D721Med (cell line): ENCODE data around the gene PLXNA1.

Source experiments
- DNase-seq: peaks from one replicate; pipeline ENCODE4 v3.0.0; 2011; ENCODE audit warnings: low spot score; ENCODE audit not compliant: insufficient read length
- FAIRE-seq: peaks from 2 replicates; lab custom pipeline; 2011; peaks lifted over from hg19 to GRCh38; lab: Jason Lieb, UNC
- TF ChIP-seq, protein P1 (sequence below): IDR thresholded peaks from 2 replicates; pipeline ENCODE4 v1.5.1; 2012; ENCODE audit warnings: mild to moderate bottlenecking, control low read depth; ENCODE audit not compliant: insufficient read depth; ENCODE audit errors: missing control alignments

PLXNA1 gene

DNA sequence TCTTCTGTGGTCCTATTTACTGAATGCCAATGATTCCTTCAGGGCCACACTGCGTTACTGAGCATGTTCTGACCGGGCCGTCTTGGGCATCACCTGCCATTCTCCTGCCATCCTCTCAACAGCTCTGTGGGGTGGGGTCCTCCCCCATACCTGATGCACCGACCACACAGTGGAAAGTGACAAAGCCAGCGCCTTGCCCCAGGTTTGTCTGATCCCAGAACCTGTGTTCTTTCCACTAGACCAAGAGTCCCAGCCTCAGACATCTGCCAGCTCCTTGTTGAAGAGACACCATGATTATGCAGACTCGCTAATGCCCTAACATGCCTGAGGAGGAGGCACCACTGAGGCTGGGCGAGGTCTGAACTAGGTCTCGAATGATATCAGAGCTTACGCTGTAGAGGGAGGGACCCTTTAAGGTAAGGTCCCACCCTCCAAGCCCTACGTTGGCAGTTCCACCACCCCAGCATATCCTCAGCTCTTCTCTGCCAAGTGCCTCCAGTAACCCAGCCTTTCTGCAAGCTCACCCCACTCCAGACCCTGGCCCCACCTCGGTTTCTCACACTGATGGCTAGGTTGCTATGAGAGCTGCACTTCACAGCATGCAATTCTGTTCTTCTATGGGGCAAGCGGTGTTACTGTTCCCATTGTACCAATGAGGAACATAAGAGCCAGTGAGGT lies 29.8 kb upstream of the PLXNA1 start:
- TF ChIP-seq, protein P1, sequence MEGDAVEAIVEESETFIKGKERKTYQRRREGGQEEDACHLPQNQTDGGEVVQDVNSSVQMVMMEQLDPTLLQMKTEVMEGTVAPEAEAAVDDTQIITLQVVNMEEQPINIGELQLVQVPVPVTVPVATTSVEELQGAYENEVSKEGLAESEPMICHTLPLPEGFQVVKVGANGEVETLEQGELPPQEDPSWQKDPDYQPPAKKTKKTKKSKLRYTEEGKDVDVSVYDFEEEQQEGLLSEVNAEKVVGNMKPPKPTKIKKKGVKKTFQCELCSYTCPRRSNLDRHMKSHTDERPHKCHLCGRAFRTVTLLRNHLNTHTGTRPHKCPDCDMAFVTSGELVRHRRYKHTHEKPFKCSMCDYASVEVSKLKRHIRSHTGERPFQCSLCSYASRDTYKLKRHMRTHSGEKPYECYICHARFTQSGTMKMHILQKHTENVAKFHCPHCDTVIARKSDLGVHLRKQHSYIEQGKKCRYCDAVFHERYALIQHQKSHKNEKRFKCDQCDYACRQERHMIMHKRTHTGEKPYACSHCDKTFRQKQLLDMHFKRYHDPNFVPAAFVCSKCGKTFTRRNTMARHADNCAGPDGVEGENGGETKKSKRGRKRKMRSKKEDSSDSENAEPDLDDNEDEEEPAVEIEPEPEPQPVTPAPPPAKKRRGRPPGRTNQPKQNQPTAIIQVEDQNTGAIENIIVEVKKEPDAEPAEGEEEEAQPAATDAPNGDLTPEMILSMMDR = no peak
- FAIRE-seq = no peak
- DNase-seq = no peak

DNA sequence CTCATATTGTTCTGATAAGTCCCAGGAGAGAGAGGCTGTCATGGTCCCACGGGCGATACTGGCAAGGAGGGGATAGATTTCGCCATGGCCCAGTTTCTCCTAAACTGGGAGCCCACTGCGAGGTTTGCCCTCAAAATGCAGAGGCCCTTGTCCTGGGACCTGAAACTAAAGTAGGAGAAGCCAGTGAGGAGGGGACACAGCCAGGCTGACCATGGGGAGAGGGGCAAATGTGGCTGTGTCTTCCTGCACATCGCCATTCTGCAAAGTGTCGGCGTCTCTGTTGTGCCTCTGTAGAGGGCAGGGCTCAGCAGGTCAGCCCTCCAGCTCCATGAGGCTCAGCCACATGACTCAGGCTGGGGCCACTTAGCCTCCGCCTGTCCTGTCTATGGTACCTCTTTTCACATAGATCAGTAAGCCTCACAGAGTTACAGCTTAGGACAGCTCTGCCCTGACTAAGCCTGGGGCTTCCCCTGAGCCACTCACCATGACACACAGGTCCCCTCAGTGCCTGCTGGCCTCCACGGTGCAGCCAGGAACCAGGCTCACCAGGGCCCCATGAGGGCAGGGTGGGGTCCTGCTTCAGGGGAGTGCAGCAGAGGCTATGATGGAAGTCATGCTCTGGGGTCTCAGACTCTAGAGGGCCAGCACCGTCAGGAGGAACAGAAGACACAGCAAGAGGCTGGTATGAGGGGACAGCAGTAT lies 28.6 kb upstream of the PLXNA1 start:
- no peak for FAIRE-seq
- TF ChIP-seq, protein P1 = no peak
- DNase-seq = no peak

DNA sequence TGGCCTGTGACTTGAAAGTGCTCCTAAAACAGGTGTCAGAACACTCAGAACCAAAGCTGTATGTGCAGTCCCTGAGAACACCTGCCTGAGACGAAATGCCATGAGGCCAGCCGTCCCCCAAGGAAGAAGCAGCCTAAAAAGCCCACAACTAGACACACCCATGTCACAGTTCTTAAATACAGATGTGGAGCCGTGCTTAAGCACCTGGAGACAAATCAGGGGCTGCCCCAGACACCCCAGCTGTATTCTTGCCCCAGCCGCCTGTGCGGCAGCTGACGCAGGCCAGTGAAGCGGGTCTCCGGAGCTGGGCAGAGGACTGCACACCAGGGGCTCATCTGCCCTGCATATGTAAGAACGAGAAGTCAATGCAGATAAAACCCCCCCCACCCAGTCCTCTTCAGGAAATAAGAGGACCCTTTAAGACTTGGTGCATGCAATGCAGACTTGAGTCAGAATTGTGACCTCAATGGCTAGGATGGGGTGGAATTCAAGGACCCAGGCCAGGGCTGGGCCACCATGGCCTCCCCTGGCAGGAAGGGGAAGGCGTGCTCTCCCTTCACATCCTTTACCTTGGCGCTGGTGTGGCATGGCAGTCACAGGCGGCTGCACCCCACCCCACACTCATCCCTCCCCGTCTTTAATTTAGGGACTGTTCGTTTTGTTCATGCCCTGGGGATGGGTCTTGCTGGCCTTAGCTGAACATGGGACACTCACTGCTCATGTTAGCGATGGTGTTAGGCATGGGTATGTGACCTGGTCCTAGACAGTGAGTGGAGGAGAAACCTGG lies 27.7 kb upstream of the PLXNA1 start:
- DNase-seq (no peak), FAIRE-seq (no peak)
- TF ChIP-seq, protein P1 = no peak

DNA sequence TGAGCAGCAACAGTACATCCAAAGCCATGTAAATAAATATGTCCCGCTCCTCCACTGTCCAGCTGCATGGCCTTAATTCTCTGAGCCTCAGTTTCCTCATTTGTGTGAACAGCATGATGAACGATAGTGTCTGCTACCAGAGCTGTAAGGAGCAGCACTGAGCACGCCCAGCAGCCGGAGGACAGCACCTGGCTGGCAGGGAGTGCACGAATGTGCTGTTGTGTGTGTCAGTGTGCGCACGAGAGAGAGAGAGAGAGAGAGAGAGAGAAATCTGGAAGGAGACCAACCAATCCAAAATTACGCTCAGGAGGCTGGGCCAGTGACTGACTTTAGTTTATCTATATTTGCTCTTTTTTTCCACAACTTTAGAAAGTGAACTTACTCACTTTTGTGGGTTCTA lies 26.6 kb upstream of the PLXNA1 start:
- FAIRE-seq (no peak), DNase-seq (no peak)
- TF ChIP-seq, protein P1 = no peak

DNA sequence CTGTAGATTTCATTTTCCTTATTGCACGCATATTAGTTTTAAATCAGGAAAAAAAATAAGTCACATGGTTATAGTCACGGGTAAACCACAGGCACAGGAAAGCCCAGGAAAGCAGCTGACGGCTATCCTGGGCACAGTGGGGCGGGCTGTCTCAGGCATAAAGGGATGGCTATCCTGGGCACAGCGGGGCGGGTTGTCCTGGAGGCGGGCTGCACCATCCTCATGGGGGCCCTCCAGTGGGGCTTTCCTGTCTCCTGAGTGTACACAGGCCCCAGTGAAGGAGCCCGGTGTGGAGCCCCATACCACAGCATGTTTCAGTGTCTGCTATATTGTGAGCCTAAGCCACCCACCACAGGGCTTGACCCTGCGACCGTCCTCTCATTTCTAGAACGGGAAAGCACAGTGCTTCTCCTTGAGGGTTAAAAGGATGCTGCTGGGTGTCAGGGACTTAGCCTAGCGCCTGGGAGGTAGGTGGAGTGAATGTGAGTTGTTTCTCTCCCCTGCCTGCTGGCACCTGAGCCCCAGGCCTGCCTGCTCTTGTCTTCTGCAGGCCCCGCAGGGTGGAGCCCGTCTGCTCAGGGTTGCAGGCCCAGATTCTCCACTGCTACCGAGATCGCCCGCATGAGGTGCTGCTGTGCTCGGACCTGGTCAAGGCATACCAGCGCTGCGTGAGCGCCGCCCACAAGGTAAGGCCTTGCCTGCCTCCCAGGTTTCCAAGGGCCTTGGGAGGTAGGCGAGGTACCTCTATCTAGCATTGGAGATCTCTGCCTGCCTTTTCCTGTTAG lies 25.9 kb upstream of the PLXNA1 start:
- FAIRE-seq = no peak
- TF ChIP-seq, protein P1 = no peak
- DNase-seq = no peak

DNA sequence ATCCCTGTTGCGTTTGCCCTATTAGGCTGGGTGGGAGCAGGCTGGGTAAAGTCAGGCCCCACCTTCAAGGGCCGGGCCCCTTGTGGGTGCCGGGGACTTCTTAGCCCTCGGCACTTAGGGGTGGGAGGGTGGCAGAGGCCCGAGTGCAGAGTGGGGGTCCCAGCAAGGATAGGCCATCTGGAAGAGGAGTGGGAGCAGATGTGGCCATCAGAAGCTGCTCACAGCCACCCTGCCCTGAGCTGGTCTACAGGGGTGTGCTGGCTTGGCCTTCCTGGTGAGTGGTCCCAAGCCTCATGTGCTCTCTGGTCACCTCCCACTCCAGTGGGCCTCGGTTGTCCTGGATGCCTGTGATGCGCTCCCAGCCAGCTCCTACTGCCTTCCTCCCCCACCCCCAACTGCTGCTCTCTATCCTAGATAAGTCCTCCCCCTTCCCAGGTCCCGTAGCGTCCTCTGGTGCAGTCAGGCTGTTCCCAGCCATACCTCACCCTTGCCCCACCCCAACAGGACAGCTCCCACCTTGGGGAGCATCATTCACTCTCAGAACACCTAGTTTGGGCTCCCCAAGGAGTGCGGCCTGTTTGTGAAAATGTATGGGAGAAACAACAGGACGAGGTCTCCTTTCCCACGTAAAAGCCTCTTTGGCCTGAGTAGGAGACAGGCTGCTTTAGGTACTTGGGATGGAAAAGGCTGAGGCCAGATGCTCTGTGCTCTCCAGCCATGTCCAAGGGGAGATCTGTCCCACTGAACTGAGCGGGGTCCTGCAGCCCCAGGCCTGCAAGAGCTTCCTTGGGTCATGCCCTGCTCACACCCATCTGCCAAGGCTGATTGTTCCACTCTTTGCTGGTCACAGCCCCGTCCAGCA lies 24.9 kb upstream of the PLXNA1 start:
- DNase-seq (no peak), FAIRE-seq (no peak)
- TF ChIP-seq, protein P1 = no peak
